DND-41 (cell line): ENCODE measurements around the gene ERICH3.

ENCODE experiments used
- CTCF ChIP-seq: IDR thresholded peaks from 2 replicates; pipeline ENCODE4 v1.5.1; 2012; ENCODE audit warnings: borderline replicate concordance, low read length, moderate library complexity, mild to moderate bottlenecking; ENCODE audit not compliant: poor library complexity, severe bottlenecking; ENCODE audit errors: extremely low read depth
- EZH2 ChIP-seq: IDR thresholded peaks from 3 replicates; pipeline ENCODE4 v1.6.1; 2012; ENCODE audit warnings: borderline replicate concordance, low read depth, mild to moderate bottlenecking, moderate library complexity, low read length, inconsistent platforms; ENCODE audit not compliant: severe bottlenecking

DNA sequence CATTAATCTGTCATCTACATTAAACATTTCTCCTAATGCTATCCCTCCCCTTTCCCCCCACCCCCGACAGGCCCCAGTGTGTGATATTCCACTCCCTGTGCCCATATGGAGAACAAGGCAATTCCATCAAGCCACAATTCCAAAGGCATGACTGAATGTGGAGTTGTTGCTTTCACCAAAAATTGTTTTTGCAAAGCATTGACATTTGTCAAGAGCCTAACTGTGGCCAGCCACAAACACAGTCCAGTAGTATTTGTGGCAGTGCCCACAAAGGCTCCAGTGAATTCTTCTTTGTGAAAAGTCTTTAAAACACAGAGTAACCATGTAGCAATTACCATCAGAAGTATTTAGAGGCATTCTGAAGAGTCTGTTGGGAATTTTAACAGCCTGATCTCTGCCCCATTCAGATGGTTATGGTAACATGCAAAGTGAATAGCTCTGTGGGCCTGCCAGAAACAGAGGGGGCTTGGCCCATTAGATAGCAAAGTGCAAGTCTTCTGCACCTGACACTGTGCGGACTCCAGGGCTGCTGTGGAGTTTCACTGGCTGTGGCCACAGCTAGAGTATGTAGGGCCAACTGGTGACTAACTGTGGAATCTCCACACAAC lies 149.6 kb downstream of the ERICH3 start:
- no peak for TF ChIP-seq EZH2
- no peak for TF ChIP-seq CTCF
